H9 (cell line): ENCODE measurements around the gene OR2A5. TPM values are rescaled to one million over a fixed set of nuclear protein-coding genes. Genes with fewer than 3 reads are reported as not detected.

Source experiments
- DNase-seq: peaks from one replicate; pipeline ENCODE4 v3.0.0-alpha.2; 2017
- H2AFZ ChIP-seq: one replicate; pipeline ENCODE4 v1.6.1; 2013; ENCODE audit warnings: mild to moderate bottlenecking, low read length, control low read depth, moderate library complexity
- H2AK5ac ChIP-seq: 2 replicates; pipeline ENCODE4 v1.6.1; 2013; ENCODE audit warnings: low read length, control low read depth, mixed read lengths; ENCODE audit not compliant: insufficient read length
- H2BK120ac ChIP-seq: one replicate; pipeline ENCODE4 v1.6.1; 2013; ENCODE audit warnings: low read depth, mild to moderate bottlenecking, low read length, control low read depth, inconsistent platforms; ENCODE audit not compliant: poor library complexity, severe bottlenecking
- H2BK12ac ChIP-seq: 2 replicates; pipeline ENCODE4 v1.6.1; 2013; ENCODE audit warnings: low read length, control low read depth, mixed read lengths, low read depth; ENCODE audit not compliant: insufficient read length
- H2BK15ac ChIP-seq: 2 replicates; pipeline ENCODE4 v1.6.1; 2013; ENCODE audit warnings: low read depth, low read length, control low read depth
- H2BK20ac ChIP-seq: one replicate; pipeline ENCODE4 v1.6.1; 2013; ENCODE audit warnings: low read depth, mild to moderate bottlenecking, low read length, control low read depth, inconsistent platforms; ENCODE audit not compliant: poor library complexity, severe bottlenecking
- H2BK5ac ChIP-seq: 2 replicates; pipeline ENCODE4 v1.6.1; 2013; ENCODE audit warnings: low read length, control low read depth, mixed read lengths; ENCODE audit not compliant: insufficient read length
- H3K14ac ChIP-seq: 2 replicates; pipeline ENCODE4 v1.6.1; 2013; ENCODE audit warnings: low read length, control low read depth; ENCODE audit not compliant: insufficient read depth
- H3K18ac ChIP-seq: 2 replicates; pipeline ENCODE4 v1.6.1; 2013; ENCODE audit warnings: low read depth, mild to moderate bottlenecking, mixed read lengths, low read length, control low read depth; ENCODE audit not compliant: insufficient read length
- H3K23ac ChIP-seq: 2 replicates; pipeline ENCODE4 v1.6.1; 2013; ENCODE audit warnings: low read length, control low read depth, mixed read lengths, low read depth; ENCODE audit not compliant: insufficient read length
- H3K23me2 ChIP-seq: 2 replicates; pipeline ENCODE4 v1.6.1; 2013; ENCODE audit warnings: low read depth, mild to moderate bottlenecking, mixed read lengths, low read length, control low read depth; ENCODE audit not compliant: insufficient read length, poor library complexity, severe bottlenecking
- H3K27ac ChIP-seq: 2 replicates; pipeline ENCODE4 v1.5.1; 2013; ENCODE audit warnings: low read length, control low read depth, mixed read lengths, low read depth; ENCODE audit not compliant: insufficient read length
- H3K27me3 ChIP-seq: 2 replicates; pipeline ENCODE4 v1.6.1; 2013; ENCODE audit warnings: low read length, control low read depth, inconsistent platforms; ENCODE audit not compliant: insufficient read depth
- H3K4ac ChIP-seq: 2 replicates; pipeline ENCODE4 v1.6.1; 2013; ENCODE audit warnings: low read depth, mild to moderate bottlenecking, control low read depth, inconsistent platforms, low read length, moderate library complexity
- H3K4me1 ChIP-seq: 2 replicates; pipeline ENCODE4 v1.6.1; 2013; ENCODE audit warnings: low read length, control low read depth, inconsistent platforms; ENCODE audit not compliant: insufficient read depth
- H3K4me2 ChIP-seq: 2 replicates; pipeline ENCODE4 v1.6.1; 2013; ENCODE audit warnings: low read length, control low read depth, mixed read lengths; ENCODE audit not compliant: insufficient read length, insufficient read depth
- H3K56ac ChIP-seq: 2 replicates; pipeline ENCODE4 v1.6.1; 2013; ENCODE audit warnings: low read depth, mild to moderate bottlenecking, mixed read lengths, low read length, control low read depth; ENCODE audit not compliant: insufficient read length
- H3K79me1 ChIP-seq: 2 replicates; pipeline ENCODE4 v1.6.1; 2013; ENCODE audit warnings: low read depth, mild to moderate bottlenecking, moderate library complexity, low read length, control low read depth, inconsistent platforms; ENCODE audit not compliant: insufficient read depth, poor library complexity, severe bottlenecking
- H3K79me2 ChIP-seq: 2 replicates; pipeline ENCODE4 v1.6.1; 2013; ENCODE audit warnings: low read length, control low read depth, inconsistent platforms; ENCODE audit not compliant: insufficient read depth
- H3K9ac ChIP-seq: 2 replicates; pipeline ENCODE4 v1.6.1; 2013; ENCODE audit warnings: low read length, control low read depth, mixed read lengths; ENCODE audit not compliant: insufficient read length; ENCODE audit errors: extremely low read depth
- H3K9me3 ChIP-seq: one replicate; pipeline ENCODE4 v1.6.1; 2013; ENCODE audit warnings: low read depth, low read length, inconsistent platforms; ENCODE audit not compliant: control insufficient read depth
- H3T11ph ChIP-seq: one replicate; pipeline ENCODE4 v1.6.1; 2013; ENCODE audit warnings: mild to moderate bottlenecking, low read length, control low read depth, inconsistent platforms
- H4K20me1 ChIP-seq: one replicate; pipeline ENCODE4 v1.6.1; 2013; ENCODE audit not compliant: control insufficient read depth, insufficient read length, insufficient read depth
- H4K5ac ChIP-seq: 2 replicates; pipeline ENCODE4 v1.6.1; 2013; ENCODE audit warnings: low read depth, mild to moderate bottlenecking, mixed read lengths, low read length, control low read depth; ENCODE audit not compliant: insufficient read length
- H4K8ac ChIP-seq: replicated peaks from 2 replicates; pipeline ENCODE4 v1.6.1; 2013; ENCODE audit warnings: low read length, control low read depth, mixed read lengths, low read depth; ENCODE audit not compliant: insufficient read length
- H4K91ac ChIP-seq: 2 replicates; pipeline ENCODE4 v1.6.1; 2013; ENCODE audit warnings: low read depth, mild to moderate bottlenecking, moderate library complexity, mixed read lengths, low read length, control low read depth; ENCODE audit not compliant: insufficient read length
- H3K27ac Mint-ChIP-seq, 3 experiments: 2 replicates in 2 of 3; 3 replicates in 1 of 3; pipeline ENCODE4 v1.8.0; 2020 to 2021; ENCODE audit warnings: mixed read lengths in 3 of 3, mild to moderate bottlenecking in 1 of 3, moderate library complexity in 1 of 3
- H3K27me3 Mint-ChIP-seq: 2 replicates; pipeline ENCODE4 v1.8.0; 2021; ENCODE audit warnings: low read depth, mild to moderate bottlenecking, moderate library complexity, mixed read lengths
- H3K36me3 Mint-ChIP-seq, 3 experiments: 2 replicates in 2 of 3; 3 replicates in 1 of 3; pipeline ENCODE4 v1.8.0; 2020 to 2021; ENCODE audit warnings: low read depth in 3 of 3, mixed read lengths in 3 of 3; ENCODE audit not compliant: insufficient read depth in 1 of 3
- H3K4me1 Mint-ChIP-seq, 2 experiments: 2 replicates each; pipeline ENCODE4 v1.8.0; 2020; ENCODE audit warnings: mixed read lengths in 2 of 2
- H3K4me3 Mint-ChIP-seq, 2 experiments: 2 replicates in 1 of 2; 3 replicates in 1 of 2; pipeline ENCODE4 v1.8.0; 2020 to 2021; ENCODE audit warnings: mild to moderate bottlenecking in 2 of 2, mixed read lengths in 2 of 2, moderate library complexity in 1 of 2
- H3K9me3 Mint-ChIP-seq, 2 experiments: 2 replicates in 1 of 2; 3 replicates in 1 of 2; pipeline ENCODE4 v1.8.0; 2020; ENCODE audit warnings: mild to moderate bottlenecking in 2 of 2, mixed read lengths in 2 of 2, moderate library complexity in 1 of 2
- total RNA-seq: library from RNA; stranded (reverse); gene quantifications from 2 replicates; pipeline ENCODE4 v1.2.1, GENCODE V29; 2021
- TF ChIP-seq, protein P1 (sequence below): fragments of 200-600 bp; sonication (generic); conservative IDR thresholded peaks from 3 replicates; pipeline ENCODE4 v1.8.0; 2021; ENCODE audit warnings: antibody characterized with exemption, mild to moderate bottlenecking

The OR2A5 gene
- total RNA-seq, 1 experiment from 2014 or later, result not detected

- H4K91ac ChIP-seq, result no peak overlapping the region
- H3K4me2 ChIP-seq, result no peak overlapping the region
- H3K9me3 ChIP-seq, result no peaks in the 10 kb centered on the region
- no peaks in the 10 kb centered on the region; the same call in 1 of the 2 replicates for H3K4me1 ChIP-seq
- no peak overlapping the region for H2BK5ac ChIP-seq
- H3K14ac ChIP-seq, result no peak overlapping the region
- no peaks in the 10 kb centered on the region for H3K27me3 ChIP-seq
- H3K23me2 ChIP-seq, result no peaks in the 10 kb centered on the region
- no peak overlapping the region for H3K23ac ChIP-seq
- no peak overlapping the region for H3K9ac ChIP-seq
- no peak overlapping the region for H3K4me3 Mint-ChIP-seq
- H3K79me1 ChIP-seq, result no peaks in the 10 kb centered on the region
- no peaks in the 10 kb centered on the region for H3K27me3 Mint-ChIP-seq
- H3K9me3 Mint-ChIP-seq, result no peaks in the 10 kb centered on the region
- H2AFZ ChIP-seq, result no peak overlapping the region
- H3K4me1 Mint-ChIP-seq, result no peaks in the 10 kb centered on the region
- TF ChIP-seq, protein P1, sequence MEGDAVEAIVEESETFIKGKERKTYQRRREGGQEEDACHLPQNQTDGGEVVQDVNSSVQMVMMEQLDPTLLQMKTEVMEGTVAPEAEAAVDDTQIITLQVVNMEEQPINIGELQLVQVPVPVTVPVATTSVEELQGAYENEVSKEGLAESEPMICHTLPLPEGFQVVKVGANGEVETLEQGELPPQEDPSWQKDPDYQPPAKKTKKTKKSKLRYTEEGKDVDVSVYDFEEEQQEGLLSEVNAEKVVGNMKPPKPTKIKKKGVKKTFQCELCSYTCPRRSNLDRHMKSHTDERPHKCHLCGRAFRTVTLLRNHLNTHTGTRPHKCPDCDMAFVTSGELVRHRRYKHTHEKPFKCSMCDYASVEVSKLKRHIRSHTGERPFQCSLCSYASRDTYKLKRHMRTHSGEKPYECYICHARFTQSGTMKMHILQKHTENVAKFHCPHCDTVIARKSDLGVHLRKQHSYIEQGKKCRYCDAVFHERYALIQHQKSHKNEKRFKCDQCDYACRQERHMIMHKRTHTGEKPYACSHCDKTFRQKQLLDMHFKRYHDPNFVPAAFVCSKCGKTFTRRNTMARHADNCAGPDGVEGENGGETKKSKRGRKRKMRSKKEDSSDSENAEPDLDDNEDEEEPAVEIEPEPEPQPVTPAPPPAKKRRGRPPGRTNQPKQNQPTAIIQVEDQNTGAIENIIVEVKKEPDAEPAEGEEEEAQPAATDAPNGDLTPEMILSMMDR, result no peak
- no peak overlapping the region for H2AK5ac ChIP-seq
- H3K4ac ChIP-seq, result no peak overlapping the region
- H2BK15ac ChIP-seq, result no peak overlapping the region
- no peaks in the 10 kb centered on the region for H3K36me3 Mint-ChIP-seq
- H3K18ac ChIP-seq, result no peak overlapping the region
- H3K56ac ChIP-seq, result no peak overlapping the region
- H4K5ac ChIP-seq, result no peak overlapping the region
- H2BK12ac ChIP-seq, result no peak overlapping the region
- no peak overlapping the region for H4K8ac ChIP-seq
- H2BK20ac ChIP-seq, result no peak overlapping the region
- H2BK120ac ChIP-seq, result no peak overlapping the region
- no peak overlapping the region for H3K27ac ChIP-seq
- H3K27ac Mint-ChIP-seq, result no peak overlapping the region
- no peaks in the 10 kb centered on the region for H3K79me2 ChIP-seq
- no peak overlapping the region for H3T11ph ChIP-seq
- DNase-seq, result no peak
- H4K20me1 ChIP-seq, result no peaks in the 10 kb centered on the region
These were observed 53.3 kb downstream of the OR2A5 start for GRCh38 chr7:144102041-144102440.
